22Rv1 (cell line): ENCODE data around the gene TRIM67.

Source experiments
- H3K27ac ChIP-seq: fragments of 450-650 bp; 2 replicates; pipeline ENCODE4 v1.5.1; 2017
- ZFX ChIP-seq: fragments of 450-650 bp; IDR thresholded peaks from 2 replicates; pipeline ENCODE4 v1.6.1; 2017; ENCODE audit warnings: antibody characterized with exemption, borderline replicate concordance
- TF ChIP-seq, protein P1 (sequence below): fragments of 450-650 bp; IDR thresholded peaks from 2 replicates; pipeline ENCODE4 v1.5.1; 2017; ENCODE audit warnings: mild to moderate bottlenecking

Gene TRIM67

DNA sequence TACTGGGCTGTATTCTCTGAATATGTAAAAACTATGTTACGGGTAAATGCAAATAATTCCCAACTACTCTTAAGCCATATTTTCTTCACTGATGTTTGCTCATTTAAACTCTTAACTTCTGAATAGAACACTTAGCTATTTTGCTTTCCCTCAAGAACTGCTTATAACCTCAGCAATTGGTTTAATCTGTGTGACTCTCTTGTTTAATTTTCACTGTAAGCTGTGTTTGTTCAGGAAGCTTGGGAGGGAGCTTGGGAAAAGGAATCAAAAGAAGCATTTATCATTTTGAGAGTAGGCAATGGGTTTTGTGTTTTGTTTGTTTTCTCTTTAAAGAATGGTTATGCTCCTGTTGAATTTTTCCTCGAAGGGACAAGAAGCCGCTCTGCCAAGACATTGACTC lies 103.5 kb downstream of the TRIM67 start:
- TF ChIP-seq, protein P1, sequence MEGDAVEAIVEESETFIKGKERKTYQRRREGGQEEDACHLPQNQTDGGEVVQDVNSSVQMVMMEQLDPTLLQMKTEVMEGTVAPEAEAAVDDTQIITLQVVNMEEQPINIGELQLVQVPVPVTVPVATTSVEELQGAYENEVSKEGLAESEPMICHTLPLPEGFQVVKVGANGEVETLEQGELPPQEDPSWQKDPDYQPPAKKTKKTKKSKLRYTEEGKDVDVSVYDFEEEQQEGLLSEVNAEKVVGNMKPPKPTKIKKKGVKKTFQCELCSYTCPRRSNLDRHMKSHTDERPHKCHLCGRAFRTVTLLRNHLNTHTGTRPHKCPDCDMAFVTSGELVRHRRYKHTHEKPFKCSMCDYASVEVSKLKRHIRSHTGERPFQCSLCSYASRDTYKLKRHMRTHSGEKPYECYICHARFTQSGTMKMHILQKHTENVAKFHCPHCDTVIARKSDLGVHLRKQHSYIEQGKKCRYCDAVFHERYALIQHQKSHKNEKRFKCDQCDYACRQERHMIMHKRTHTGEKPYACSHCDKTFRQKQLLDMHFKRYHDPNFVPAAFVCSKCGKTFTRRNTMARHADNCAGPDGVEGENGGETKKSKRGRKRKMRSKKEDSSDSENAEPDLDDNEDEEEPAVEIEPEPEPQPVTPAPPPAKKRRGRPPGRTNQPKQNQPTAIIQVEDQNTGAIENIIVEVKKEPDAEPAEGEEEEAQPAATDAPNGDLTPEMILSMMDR: no peak
- no peak for TF ChIP-seq ZFX
- H3K27ac ChIP-seq: no peak overlapping the region

DNA sequence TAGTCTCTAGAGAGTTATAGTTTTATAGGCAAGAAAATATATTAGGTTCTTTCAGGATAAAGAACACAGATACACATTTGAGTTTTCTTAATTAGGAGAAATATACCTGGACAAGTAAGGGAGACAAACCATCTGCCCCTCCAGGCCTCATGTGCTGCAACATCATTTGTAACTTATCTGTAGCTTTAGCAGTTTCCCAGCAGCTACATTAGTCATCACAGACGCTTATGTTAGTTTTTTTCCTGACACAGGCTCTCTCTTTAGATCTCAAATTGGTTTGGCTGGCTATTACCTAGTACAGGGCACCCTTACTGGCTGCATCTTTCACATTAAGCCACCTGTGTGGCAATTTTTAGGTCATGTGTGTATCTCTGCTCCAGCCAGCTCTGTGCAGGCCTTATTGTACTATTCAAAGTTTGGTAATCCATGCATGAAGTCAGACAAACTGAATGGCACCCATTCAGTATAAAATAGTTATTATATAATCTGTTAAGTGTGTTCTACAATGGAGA lies 105.0 kb downstream of the TRIM67 start:
- H3K27ac ChIP-seq: no peak overlapping the region
- TF ChIP-seq ZFX: no peak
- TF ChIP-seq, protein P1: no peak
